ENCODE data around the gene FAM187B. TPM values are rescaled to one million over a fixed set of nuclear protein-coding genes. Genes with fewer than 3 reads are reported as not detected.
A peak's percentile ranks its signal among the peaks of the same experiment; 100 is the strongest.

FAM187B gene
- total and polyA plus RNA-seq, 2 of the 8 experiments (the other 6 are each of a cell fraction or from before 2014, with no cell fraction given): not detected

DNA sequence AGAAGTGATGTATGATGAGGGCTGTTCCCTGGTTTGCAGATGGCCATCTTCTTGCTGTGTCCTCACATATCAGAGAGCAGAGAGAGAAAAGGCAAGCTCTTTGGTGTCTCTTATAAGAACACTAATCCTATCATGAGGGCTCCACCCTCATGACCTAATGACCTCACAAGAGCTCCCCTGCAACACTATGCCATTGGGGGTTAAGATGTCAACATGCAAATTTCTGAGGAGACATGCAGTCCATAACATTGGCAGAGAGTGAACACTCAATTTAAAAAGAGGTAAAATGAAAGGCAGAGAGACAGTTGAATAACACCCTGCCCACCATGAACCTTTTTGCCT lies 10.9 kb downstream of the FAM187B start:
- no peaks in the 10 kb centered on the region for H3K79me1 ChIP-seq (ENCODE audit: low read depth, low read length)

More for the DNA sequence above, 10.9 kb downstream of the FAM187B start:
- peaks cover 4 to 7% of the 10 kb centered on the region in 2 experiments for H3K9me3 ChIP-seq (ENCODE audit: insufficient read depth in 2 of 2, low read depth in 1 of 2, low read length in 1 of 2)
- no peak overlapping the region for H2BK12ac ChIP-seq (ENCODE audit: low read depth, low read length)
- no peak overlapping the region for H3K9ac ChIP-seq (replicated peaks in 1 of 4; ENCODE audit: extremely low read depth in 1 of 4, low read depth in 3 of 4, low read length in 3 of 4)
- no peaks in the 10 kb centered on the region for H3K4me1 ChIP-seq (replicated peaks in 1 of 4; ENCODE audit: control insufficient read depth in 3 of 4, insufficient read depth in 4 of 4, low read length in 3 of 4)
- no peak overlapping the region for H3K18ac ChIP-seq (ENCODE audit: extremely low read depth, low read length)
- H3K79me2 ChIP-seq (ENCODE audit: control insufficient read depth in 1 of 2, insufficient read depth in 2 of 2, low read length in 2 of 2): no peaks in the 10 kb centered on the region
- H3K56ac ChIP-seq (replicated peaks; ENCODE audit: insufficient read length, low read depth, low read length): no peak overlapping the region
- no peak for DNase-seq (ENCODE audit: low read depth in 1 of 2, low spot score in 2 of 2)
- H3K27ac ChIP-seq (ENCODE audit: low read depth, low read length): no peak overlapping the region
- H2BK120ac ChIP-seq (replicated peaks; ENCODE audit: low read depth, low read length): no peak overlapping the region
- ChIA-PET CTCF (ENCODE audit: partially characterized antibody) (interaction anchor here (0.7 to 2.4 kb wide), 8 partner anchors 9 to 151 kb away, joined by 3 to 7 read pairs (median 4); partner anchors contain the start of genes FXYD5 and FXYD7), POLR2A (ENCODE audit: partially characterized antibody) (interaction anchor here (1.3 kb wide), 2 partner anchors 19 to 150 kb away, joined by 3 read pairs; no protein-coding TSS in a partner anchor)
- H3K4me3 ChIP-seq (ENCODE audit: extremely low read depth in 1 of 4, insufficient read depth in 2 of 4, low read depth in 3 of 4, low read length in 4 of 4): no peak overlapping the region
- no peaks in the 10 kb centered on the region for H4K20me1 ChIP-seq (replicated peaks in 1 of 2; ENCODE audit: control insufficient read depth in 1 of 2, insufficient read depth in 2 of 2, low read length in 2 of 2)
- no peak overlapping the region for H2BK5ac ChIP-seq (ENCODE audit: low read depth, low read length)
- TF ChIP-seq, protein P1, sequence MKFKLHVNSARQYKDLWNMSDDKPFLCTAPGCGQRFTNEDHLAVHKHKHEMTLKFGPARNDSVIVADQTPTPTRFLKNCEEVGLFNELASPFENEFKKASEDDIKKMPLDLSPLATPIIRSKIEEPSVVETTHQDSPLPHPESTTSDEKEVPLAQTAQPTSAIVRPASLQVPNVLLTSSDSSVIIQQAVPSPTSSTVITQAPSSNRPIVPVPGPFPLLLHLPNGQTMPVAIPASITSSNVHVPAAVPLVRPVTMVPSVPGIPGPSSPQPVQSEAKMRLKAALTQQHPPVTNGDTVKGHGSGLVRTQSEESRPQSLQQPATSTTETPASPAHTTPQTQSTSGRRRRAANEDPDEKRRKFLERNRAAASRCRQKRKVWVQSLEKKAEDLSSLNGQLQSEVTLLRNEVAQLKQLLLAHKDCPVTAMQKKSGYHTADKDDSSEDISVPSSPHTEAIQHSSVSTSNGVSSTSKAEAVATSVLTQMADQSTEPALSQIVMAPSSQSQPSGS (IDR thresholded peaks at IDR 0.05; ENCODE audit: low read length): no peak
- TF ChIP-seq CREB1 (IDR thresholded peaks at IDR 0.05): no peak
- TF ChIP-seq RNF2 (IDR thresholded peaks at IDR 0.05; ENCODE audit: borderline replicate concordance, low read depth, low read length, missing control alignments, poor library complexity, severe bottlenecking): no peak
- no peak for TF ChIP-seq RAD21 (IDR thresholded peaks at IDR 0.05 in 1 of 2, conservative IDR thresholded peaks at IDR 0.05 in 1 of 2; ENCODE audit: low read depth in 2 of 2, low read length in 2 of 2)
- no peak for TF ChIP-seq BCL11A (IDR thresholded peaks at IDR 0.05; ENCODE audit: low read depth in 2 of 2, low read length in 2 of 2)
- no peak for TF ChIP-seq CTBP2 (IDR thresholded peaks at IDR 0.05; ENCODE audit: borderline replicate concordance, insufficient read depth, insufficient read length, low read length)
- no peak for TF ChIP-seq HDAC2 (IDR thresholded peaks at IDR 0.05; ENCODE audit: borderline replicate concordance in 1 of 2, low read depth in 2 of 2, low read length in 2 of 2)
- TF ChIP-seq SP4 (IDR thresholded peaks at IDR 0.05; ENCODE audit: low read length): no peak
- TF ChIP-seq FOSL1 (IDR thresholded peaks at IDR 0.05; ENCODE audit: insufficient read depth, low read depth, low read length): no peak
- TF ChIP-seq CBX5 (IDR thresholded peaks at IDR 0.05; ENCODE audit: low read depth, low read length): no peak
- no peak for TF ChIP-seq KDM5A (IDR thresholded peaks at IDR 0.05; ENCODE audit: low read length)
- no peak for TF ChIP-seq EP300 (IDR thresholded peaks at IDR 0.05; ENCODE audit: borderline replicate concordance in 1 of 2, low read depth in 2 of 2, low read length in 2 of 2)
- H2BK20ac ChIP-seq (ENCODE audit: low read length): 0 out of 2 replicates have a peak overlapping the region, but pooled peaks have one; percentile 6
- H3K27me3 ChIP-seq (replicated peaks in 1 of 4; ENCODE audit: control insufficient read depth in 3 of 4, extremely low read depth in 1 of 4, insufficient read depth in 3 of 4, low read length in 3 of 4): no peaks in the 10 kb centered on the region
- no peak overlapping the region for H4K8ac ChIP-seq (ENCODE audit: extremely low read depth, insufficient read depth, low read length)
- no peak overlapping the region for H4K5ac ChIP-seq (ENCODE audit: insufficient read length, low read depth, low read length)
- no peak for FAIRE-seq
- H3K36me3 ChIP-seq (ENCODE audit: control insufficient read depth in 2 of 4, insufficient read depth in 4 of 4, low read length in 3 of 4): no peaks in the 10 kb centered on the region
- H3K4me2 ChIP-seq (ENCODE audit: insufficient read depth in 1 of 2, low read depth in 2 of 2, low read length in 2 of 2): no peak overlapping the region
- no peak overlapping the region for H3K23ac ChIP-seq (ENCODE audit: insufficient read length)
- H3K14ac ChIP-seq (ENCODE audit: insufficient read length): no peak overlapping the region
- 0 out of 2 replicates have a peak overlapping the region, but pooled peaks have one; percentile 88 for H2BK15ac ChIP-seq (ENCODE audit: low read length)
- no peak overlapping the region for H2AFZ ChIP-seq (ENCODE audit: low read length)
- no peak overlapping the region for H2AK5ac ChIP-seq (ENCODE audit: low read depth, low read length)
- no peaks in the 10 kb centered on the region for H3K23me2 ChIP-seq (ENCODE audit: low read depth, low read length)
- no peak overlapping the region for H4K91ac ChIP-seq (replicated peaks; ENCODE audit: insufficient read length, low read length)
- H3K4ac ChIP-seq (replicated peaks; ENCODE audit: insufficient read length, low read depth, low read length): no peak overlapping the region
